PC-9 (cell line): ENCODE results near the gene TMEM116.

Source experiments
- CTCF ChIP-seq: fragments of 200-600 bp; sonication (generic); conservative IDR thresholded peaks from 2 replicates; pipeline ENCODE4 v1.6.1; 2017; ENCODE audit warnings: mixed run types, antibody characterized with exemption, mild to moderate bottlenecking, moderate library complexity
- EZH2 ChIP-seq: fragments of 200-600 bp; sonication (generic); IDR thresholded peaks from 2 replicates; pipeline ENCODE4 v1.8.0; 2017; ENCODE audit warnings: antibody characterized with exemption, low read depth

- TF ChIP-seq EZH2: no peak
- no peak for TF ChIP-seq CTCF
These were observed 70.4 kb downstream of the TMEM116 start for GRCh38 chr12:111942557-111942956.
